Measurements from ENCODE around the gene NFATC2.

Gene NFATC2

DNA sequence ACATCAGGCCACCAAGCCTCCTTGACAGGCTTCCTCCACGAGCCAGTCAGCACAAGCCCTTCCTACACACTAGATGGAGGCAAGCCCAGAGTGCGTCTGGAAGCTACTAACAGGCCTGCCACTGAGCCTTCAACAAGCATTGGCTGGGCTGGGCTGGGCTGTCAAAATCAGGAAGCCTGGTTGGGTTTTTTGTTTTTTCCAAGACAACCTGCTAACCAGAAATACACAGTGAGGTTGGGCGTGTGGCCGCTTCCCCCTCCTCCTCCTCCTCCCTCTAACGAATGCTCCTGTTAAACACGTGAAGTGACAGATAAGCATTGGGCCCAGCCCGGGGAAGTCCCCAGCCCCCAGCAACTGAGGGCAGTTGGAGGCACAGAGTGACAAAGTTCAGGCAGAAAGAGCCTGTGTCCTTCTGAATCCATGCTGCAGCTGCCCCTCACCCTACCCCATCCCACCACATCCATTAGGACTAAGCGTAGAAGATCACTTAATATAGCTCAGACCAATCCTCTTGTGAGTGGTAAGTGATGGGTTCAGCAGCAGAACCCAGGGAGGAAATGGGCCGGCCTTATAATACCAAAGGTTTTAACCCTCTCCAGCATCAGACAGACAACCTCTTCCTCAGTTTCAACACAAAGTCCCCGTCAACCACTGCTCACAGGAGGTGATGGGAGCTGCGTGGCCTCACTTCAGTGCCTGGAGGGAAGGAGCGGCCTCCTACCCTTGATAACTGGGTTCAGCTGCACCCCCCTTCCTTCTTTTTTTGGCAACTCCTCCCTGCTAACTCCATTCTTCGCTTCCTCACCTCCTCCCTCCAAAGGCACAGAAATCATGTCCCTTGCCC, 1.1 kb downstream of the NFATC2 start:
- peaks cover 3% of the 10 kb centered on the region; the same call in 1 of the 2 replicates for H3K4me1 ChIP-seq (ENCODE audit: control insufficient read depth, insufficient read depth, low read length)
- H3K9me3 ChIP-seq (ENCODE audit: control insufficient read depth, insufficient read depth, low read depth, low read length), result no peaks in the 10 kb centered on the region
- POLR2A ChIA-PET, result interaction anchor here (1.0 kb wide), 1 partner anchor 85 kb away, joined by 3 read pairs; no protein-coding TSS in a partner anchor
- CTCF ChIA-PET, result interaction anchor here (0.6 to 2.5 kb wide), 4 partner anchors 10 to 53 kb away, joined by 3 to 6 read pairs (median 4); no protein-coding TSS in a partner anchor
- no peaks in the 10 kb centered on the region for H3K36me3 ChIP-seq (ENCODE audit: control insufficient read depth in 2 of 2, insufficient read depth in 1 of 2, low read length in 2 of 2)
- peak overlapping the region; percentile 2; the same call in 1 of the 2 replicates for H3K27ac ChIP-seq (ENCODE audit: extremely low read depth, low read depth, low read length)
- no peak overlapping the region for H3K4me3 ChIP-seq (ENCODE audit: low read depth, low read length)
- no peak for TF ChIP-seq ZNF175 (tag by site-specific recombination; IDR thresholded peaks at IDR 0.05)
- no peak for TF ChIP-seq ZNF473 (tag by site-specific recombination; IDR thresholded peaks at IDR 0.05)
- TF ChIP-seq PRDM6 (tag by site-specific recombination; IDR thresholded peaks at IDR 0.05), result 0 out of 2 replicates have a peak, but pooled peaks have one; percentile 19
- TF ChIP-seq, protein P1, sequence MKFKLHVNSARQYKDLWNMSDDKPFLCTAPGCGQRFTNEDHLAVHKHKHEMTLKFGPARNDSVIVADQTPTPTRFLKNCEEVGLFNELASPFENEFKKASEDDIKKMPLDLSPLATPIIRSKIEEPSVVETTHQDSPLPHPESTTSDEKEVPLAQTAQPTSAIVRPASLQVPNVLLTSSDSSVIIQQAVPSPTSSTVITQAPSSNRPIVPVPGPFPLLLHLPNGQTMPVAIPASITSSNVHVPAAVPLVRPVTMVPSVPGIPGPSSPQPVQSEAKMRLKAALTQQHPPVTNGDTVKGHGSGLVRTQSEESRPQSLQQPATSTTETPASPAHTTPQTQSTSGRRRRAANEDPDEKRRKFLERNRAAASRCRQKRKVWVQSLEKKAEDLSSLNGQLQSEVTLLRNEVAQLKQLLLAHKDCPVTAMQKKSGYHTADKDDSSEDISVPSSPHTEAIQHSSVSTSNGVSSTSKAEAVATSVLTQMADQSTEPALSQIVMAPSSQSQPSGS (tag by site-specific recombination; IDR thresholded peaks at IDR 0.05; ENCODE audit: low read depth), result no peak
- no peak for TF ChIP-seq OVOL3 (tag by site-specific recombination; IDR thresholded peaks at IDR 0.05)
- TF ChIP-seq SP7 (tag by site-specific recombination; IDR thresholded peaks at IDR 0.05), result no peak
- peak; percentile 54 for TF ChIP-seq SP2 (tag by site-specific recombination; IDR thresholded peaks at IDR 0.05)
- TF ChIP-seq, protein P2, sequence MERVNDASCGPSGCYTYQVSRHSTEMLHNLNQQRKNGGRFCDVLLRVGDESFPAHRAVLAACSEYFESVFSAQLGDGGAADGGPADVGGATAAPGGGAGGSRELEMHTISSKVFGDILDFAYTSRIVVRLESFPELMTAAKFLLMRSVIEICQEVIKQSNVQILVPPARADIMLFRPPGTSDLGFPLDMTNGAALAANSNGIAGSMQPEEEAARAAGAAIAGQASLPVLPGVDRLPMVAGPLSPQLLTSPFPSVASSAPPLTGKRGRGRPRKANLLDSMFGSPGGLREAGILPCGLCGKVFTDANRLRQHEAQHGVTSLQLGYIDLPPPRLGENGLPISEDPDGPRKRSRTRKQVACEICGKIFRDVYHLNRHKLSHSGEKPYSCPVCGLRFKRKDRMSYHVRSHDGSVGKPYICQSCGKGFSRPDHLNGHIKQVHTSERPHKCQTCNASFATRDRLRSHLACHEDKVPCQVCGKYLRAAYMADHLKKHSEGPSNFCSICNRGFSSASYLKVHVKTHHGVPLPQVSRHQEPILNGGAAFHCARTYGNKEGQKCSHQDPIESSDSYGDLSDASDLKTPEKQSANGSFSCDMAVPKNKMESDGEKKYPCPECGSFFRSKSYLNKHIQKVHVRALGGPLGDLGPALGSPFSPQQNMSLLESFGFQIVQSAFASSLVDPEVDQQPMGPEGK (tag by site-specific recombination; IDR thresholded peaks at IDR 0.05), result no peak
- peak; percentile 63; the same call in 1 of the 2 replicates for TF ChIP-seq TRIM28 (IDR thresholded peaks at IDR 0.05; ENCODE audit: borderline replicate concordance, low read length)
- no peak for TF ChIP-seq ZNF768 (tag by site-specific recombination; IDR thresholded peaks at IDR 0.05)
- no peak for TF ChIP-seq ZNF621 (tag by site-specific recombination; IDR thresholded peaks at IDR 0.05)
- no peak for TF ChIP-seq ZNF704 (tag by site-specific recombination; IDR thresholded peaks at IDR 0.05)
- TF ChIP-seq ZNF391 (tag by site-specific recombination; IDR thresholded peaks at IDR 0.05; ENCODE audit: borderline replicate concordance, low read depth), result no peak
- TF ChIP-seq, protein P3, sequence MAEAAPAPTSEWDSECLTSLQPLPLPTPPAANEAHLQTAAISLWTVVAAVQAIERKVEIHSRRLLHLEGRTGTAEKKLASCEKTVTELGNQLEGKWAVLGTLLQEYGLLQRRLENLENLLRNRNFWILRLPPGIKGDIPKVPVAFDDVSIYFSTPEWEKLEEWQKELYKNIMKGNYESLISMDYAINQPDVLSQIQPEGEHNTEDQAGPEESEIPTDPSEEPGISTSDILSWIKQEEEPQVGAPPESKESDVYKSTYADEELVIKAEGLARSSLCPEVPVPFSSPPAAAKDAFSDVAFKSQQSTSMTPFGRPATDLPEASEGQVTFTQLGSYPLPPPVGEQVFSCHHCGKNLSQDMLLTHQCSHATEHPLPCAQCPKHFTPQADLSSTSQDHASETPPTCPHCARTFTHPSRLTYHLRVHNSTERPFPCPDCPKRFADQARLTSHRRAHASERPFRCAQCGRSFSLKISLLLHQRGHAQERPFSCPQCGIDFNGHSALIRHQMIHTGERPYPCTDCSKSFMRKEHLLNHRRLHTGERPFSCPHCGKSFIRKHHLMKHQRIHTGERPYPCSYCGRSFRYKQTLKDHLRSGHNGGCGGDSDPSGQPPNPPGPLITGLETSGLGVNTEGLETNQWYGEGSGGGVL (tag by site-specific recombination; IDR thresholded peaks at IDR 0.05), result 0 out of 2 replicates have a peak, but pooled peaks have one; percentile 18
- no peak for TF ChIP-seq HOXC10 (CRISPR knock-in tag; IDR thresholded peaks at IDR 0.05)
- no peak for TF ChIP-seq ZNF514 (tag by site-specific recombination; IDR thresholded peaks at IDR 0.05)
- TF ChIP-seq OSR2 (tag by site-specific recombination; IDR thresholded peaks at IDR 0.05), result 0 out of 2 replicates have a peak, but pooled peaks have one; percentile 35
- TF ChIP-seq ZNF146 (tag by site-specific recombination; IDR thresholded peaks at IDR 0.05), result no peak
- TF ChIP-seq ZNF335 (tag by site-specific recombination; conservative IDR thresholded peaks at IDR 0.05), result no peak
- TF ChIP-seq ZNF311 (tag by site-specific recombination; IDR thresholded peaks at IDR 0.05; ENCODE audit: borderline replicate concordance), result no peak
- TF ChIP-seq ZNF623 (tag by site-specific recombination; IDR thresholded peaks at IDR 0.05), result no peak
- TF ChIP-seq, protein P4, sequence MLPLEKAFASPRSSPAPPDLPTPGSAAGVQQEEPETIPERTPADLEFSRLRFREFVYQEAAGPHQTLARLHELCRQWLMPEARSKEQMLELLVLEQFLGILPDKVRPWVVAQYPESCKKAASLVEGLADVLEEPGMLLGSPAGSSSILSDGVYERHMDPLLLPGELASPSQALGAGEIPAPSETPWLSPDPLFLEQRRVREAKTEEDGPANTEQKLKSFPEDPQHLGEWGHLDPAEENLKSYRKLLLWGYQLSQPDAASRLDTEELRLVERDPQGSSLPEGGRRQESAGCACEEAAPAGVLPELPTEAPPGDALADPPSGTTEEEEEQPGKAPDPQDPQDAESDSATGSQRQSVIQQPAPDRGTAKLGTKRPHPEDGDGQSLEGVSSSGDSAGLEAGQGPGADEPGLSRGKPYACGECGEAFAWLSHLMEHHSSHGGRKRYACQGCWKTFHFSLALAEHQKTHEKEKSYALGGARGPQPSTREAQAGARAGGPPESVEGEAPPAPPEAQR (tag by site-specific recombination; IDR thresholded peaks at IDR 0.05), result no peak
- no peak for TF ChIP-seq BCL6B (tag by site-specific recombination; IDR thresholded peaks at IDR 0.05)
- no peak for TF ChIP-seq ZNF626 (tag by site-specific recombination; IDR thresholded peaks at IDR 0.05)
- no peak for TF ChIP-seq WT1 (tag by site-specific recombination; IDR thresholded peaks at IDR 0.05)
- TF ChIP-seq ZFP37 (tag by site-specific recombination; IDR thresholded peaks at IDR 0.05), result no peak

All from HEK293 (cell line).